IMR-90 (cell line): ENCODE measurements around the gene LRIT1. TPM values are rescaled to one million over a fixed set of nuclear protein-coding genes. Genes with fewer than 3 reads are reported as not detected.

ENCODE experiments used
- ATAC-seq: fragments of 200-7000 bp; cut with Tn5 transposase; 2 replicates; pipeline ENCODE4 v1.9.1; 2020; ENCODE audit warnings: low read depth, mild to moderate bottlenecking, moderate library complexity
- BruUV-seq: library from RNA; stranded (reverse); fragments of 400-500 nt; replicated peaks from 2 replicates; lab custom pipeline; 2021; lab: Mats Ljungman, UMichigan
- CTCF ChIA-PET: fragments of 300-600 bp; formaldehyde crosslinking; extraction: SDS; loops from one replicate; lab custom pipeline; 2021; ENCODE audit warnings: antibody characterized with exemption; lab: Yijun Ruan, JAX
- POLR2A ChIA-PET: fragments of 300-600 bp; sonication (Branson Sonifier 250); formaldehyde crosslinking; loops from one replicate; lab custom pipeline; 2022; ENCODE audit warnings: antibody characterized with exemption; ENCODE audit not compliant: unreplicated experiment; lab: Charles Lee
- DNase-seq: peaks from one replicate; pipeline ENCODE4 v3.0.0; 2013
- H2AFZ ChIP-seq: replicated peaks from 2 replicates; pipeline ENCODE3; 2013; ENCODE audit warnings: low read length, mild to moderate bottlenecking; ENCODE audit not compliant: poor library complexity
- H2AK5ac ChIP-seq: 2 replicates; pipeline ENCODE4 v1.6.1; 2013; ENCODE audit warnings: low read depth, low read length, inconsistent platforms
- H2AK9ac ChIP-seq: replicated peaks from 2 replicates; pipeline ENCODE3; 2013; ENCODE audit warnings: mild to moderate bottlenecking, low read depth, low read length, moderate library complexity; ENCODE audit not compliant: poor library complexity
- H2BK120ac ChIP-seq: 2 replicates; pipeline ENCODE4 v1.6.1; 2013; ENCODE audit warnings: low read depth, low read length, inconsistent platforms
- H2BK15ac ChIP-seq: 3 replicates; pipeline ENCODE4 v1.6.1; 2013; ENCODE audit warnings: low read depth, low read length, inconsistent platforms
- H2BK20ac ChIP-seq: 2 replicates; pipeline ENCODE4 v1.6.1; 2013; ENCODE audit warnings: low read depth, mild to moderate bottlenecking, inconsistent platforms, low read length, moderate library complexity
- H2BK5ac ChIP-seq: 2 replicates; pipeline ENCODE4 v1.6.1; 2013; ENCODE audit warnings: mild to moderate bottlenecking, low read depth, low read length, inconsistent platforms; ENCODE audit not compliant: poor library complexity, severe bottlenecking
- H3K14ac ChIP-seq: replicated peaks from 2 replicates; pipeline ENCODE4 v1.6.1; 2013; ENCODE audit warnings: low read depth, low read length, inconsistent platforms
- H3K18ac ChIP-seq: 2 replicates; pipeline ENCODE4 v1.6.1; 2013; ENCODE audit warnings: low read depth, low read length, control low read depth
- H3K23ac ChIP-seq: 2 replicates; pipeline ENCODE4 v1.6.1; 2013; ENCODE audit warnings: low read depth, low read length, inconsistent platforms
- H3K27ac ChIP-seq: 2 replicates; pipeline ENCODE4 v1.5.1; 2013; ENCODE audit warnings: mild to moderate bottlenecking, control low read depth, low read length; ENCODE audit not compliant: insufficient read depth
- H3K27me3 ChIP-seq: 2 replicates; pipeline ENCODE4 v1.6.1; 2013; ENCODE audit warnings: low read length; ENCODE audit not compliant: control insufficient read depth, insufficient read depth
- H3K36me3 ChIP-seq: 2 replicates; pipeline ENCODE4 v1.6.1; 2013; ENCODE audit warnings: low read length, mixed read lengths; ENCODE audit not compliant: control insufficient read depth, insufficient read depth
- H3K4ac ChIP-seq: 2 replicates; pipeline ENCODE4 v1.6.1; 2013; ENCODE audit warnings: low read depth, low read length, inconsistent platforms
- H3K4me1 ChIP-seq: 2 replicates; pipeline ENCODE4 v1.6.1; 2013; ENCODE audit warnings: low read length, mixed read lengths; ENCODE audit not compliant: control insufficient read depth, insufficient read depth
- H3K4me2 ChIP-seq: 2 replicates; pipeline ENCODE4 v1.6.1; 2013; ENCODE audit warnings: low read depth, mild to moderate bottlenecking, control low read depth, low read length, moderate library complexity
- H3K4me3 ChIP-seq: 2 replicates; pipeline ENCODE4 v1.5.1; 2013; ENCODE audit warnings: low read depth, mild to moderate bottlenecking, control low read depth, low read length, moderate library complexity; ENCODE audit not compliant: insufficient read depth
- H3K56ac ChIP-seq: 2 replicates; pipeline ENCODE4 v1.6.1; 2013; ENCODE audit warnings: low read length, inconsistent platforms; ENCODE audit not compliant: insufficient read depth; ENCODE audit errors: extremely low read depth
- H3K79me1 ChIP-seq, 2 experiments: 2 replicates each; pipeline ENCODE4 v1.6.1; 2013; ENCODE audit warnings: low read length in 2 of 2, inconsistent platforms in 1 of 2, low read depth in 1 of 2
- H3K9ac ChIP-seq: 2 replicates; pipeline ENCODE4 v1.6.1; 2013; ENCODE audit warnings: low read depth, low read length, control low read depth
- H3K9me1 ChIP-seq: 2 replicates; pipeline ENCODE4 v1.6.1; 2013; ENCODE audit warnings: low read length, inconsistent platforms; ENCODE audit not compliant: insufficient read depth
- H3K9me3 ChIP-seq: 2 replicates; pipeline ENCODE4 v1.6.1; 2013; ENCODE audit warnings: low read length; ENCODE audit not compliant: control insufficient read depth, insufficient read depth
- H4K20me1 ChIP-seq: 2 replicates; pipeline ENCODE4 v1.6.1; 2013; ENCODE audit warnings: low read length, inconsistent platforms; ENCODE audit not compliant: insufficient read depth
- H4K5ac ChIP-seq: 2 replicates; pipeline ENCODE4 v1.6.1; 2013; ENCODE audit warnings: mild to moderate bottlenecking, low read depth, low read length, control low read depth
- H4K8ac ChIP-seq, 2 experiments: 2 replicates each; pipeline ENCODE4 v1.6.1; 2013; ENCODE audit warnings: low read depth in 2 of 2, low read length in 2 of 2, control low read depth in 1 of 2, inconsistent platforms in 1 of 2
- H4K91ac ChIP-seq: 2 replicates; pipeline ENCODE4 v1.6.1; 2013; ENCODE audit warnings: low read depth, low read length, inconsistent platforms; ENCODE audit not compliant: insufficient read depth
- BHLHE40 ChIP-seq: fragments of 150-350 bp; IDR thresholded peaks from 2 replicates; pipeline ENCODE4 v1.6.1; 2016; ENCODE audit warnings: mild to moderate bottlenecking, low read depth, low read length
- CEBPB ChIP-seq: IDR thresholded peaks from 2 replicates; pipeline ENCODE4 v1.6.1; 2012; ENCODE audit warnings: low read depth, low read length, improper control_type of control experiment
- CHD1 ChIP-seq: IDR thresholded peaks from 2 replicates; pipeline ENCODE4 v1.6.1; 2012; ENCODE audit warnings: low read depth, low read length, improper control_type of control experiment
- MAZ ChIP-seq: IDR thresholded peaks from 2 replicates; pipeline ENCODE4 v1.6.1; 2012; ENCODE audit warnings: low read depth, mild to moderate bottlenecking, low read length, improper control_type of control experiment, moderate library complexity, borderline replicate concordance
- MXI1 ChIP-seq: IDR thresholded peaks from 2 replicates; pipeline ENCODE4 v1.6.1; 2012; ENCODE audit warnings: low read depth, mild to moderate bottlenecking, low read length, moderate library complexity, borderline replicate concordance
- RAD21 ChIP-seq: IDR thresholded peaks from 2 replicates; pipeline ENCODE4 v1.6.1; 2012; ENCODE audit warnings: low read length, improper control_type of control experiment
- SMC3 ChIP-seq: fragments of 150-350 bp; IDR thresholded peaks from 2 replicates; pipeline ENCODE4 v1.6.1; 2016; ENCODE audit warnings: low read depth, mild to moderate bottlenecking, antibody characterized with exemption, low read length, moderate library complexity
- WGBS, 2 experiments: methylation state at CpG; one replicate each; pipeline versions ENCODE4 v1.1.5 to v1.1.7; 2013; ENCODE audit warnings: missing lambda C conversion rate in 2 of 2; ENCODE audit not compliant: insufficient read length in 1 of 2; ENCODE audit errors: extremely low coverage in 2 of 2; 5-methylcytosine and 5-hydroxymethylcytosine counted together
- dilution Hi-C: fragments of 300-500 bp; cut with HindIII; formaldehyde crosslinking; loops from one replicate; pipeline ENCODE4 v1.14.3; 2018; ENCODE audit warnings: low sequenced_read_pairs; ENCODE audit not compliant: unreplicated experiment
- in situ Hi-C: fragments of 300-500 bp; cut with MboI; formaldehyde crosslinking; loops from 3 replicates; pipeline ENCODE4 v1.14.3; 2019; ENCODE audit warnings: low sequenced_read_pairs, inconsistent platforms, mixed read lengths
- intact Hi-C: fragments of 100-400 bp; cut with micrococcal nuclease; formaldehyde crosslinking; loops from 2 replicates; pipeline ENCODE4 v1.10.0; 2022
- polyA plus RNA-seq, 3 experiments: library from polyadenylated mRNA; depleted of rRNA; stranded (reverse); fragments of >200 nt; gene quantifications; 2 replicates each; pipeline ENCODE4 v1.2.3, GENCODE V29; 2012; ENCODE audit warnings: low replicate concordance in 1 of 3
- total RNA-seq: library from RNA; depleted of rRNA; stranded (reverse); fragments of >200 nt; gene quantifications from 2 replicates; pipeline ENCODE4 v1.2.3, GENCODE V29; 2012

Gene LRIT1
- total and polyA plus RNA-seq, 2 of the 4 experiments (the other 2 are of a cell fraction): not detected

- WGBS, 2 experiments: 57% methylated on average over 1 of the region's 3 CpGs; no CpG with 5 or more reads in 1 of the 2 experiments
- H3K56ac ChIP-seq: no peak overlapping the region
- no TSS peak for BruUV-seq
- peaks cover 33% of the 10 kb centered on the region for H3K27me3 ChIP-seq
- H3K9me3 ChIP-seq: no peaks in the 10 kb centered on the region
- H3K4me1 ChIP-seq: peaks cover 2% of the 10 kb centered on the region; the same call in 1 of the 2 replicates
- no peak overlapping the region for H3K18ac ChIP-seq
- no peak overlapping the region for H2BK5ac ChIP-seq
- no peak for TF ChIP-seq MXI1
- no peak for TF ChIP-seq CEBPB
- TF ChIP-seq RAD21: no peak
- no peak for TF ChIP-seq MAZ
- TF ChIP-seq CHD1: no peak
- TF ChIP-seq BHLHE40: no peak
- TF ChIP-seq SMC3: no peak
- intact Hi-C loops (no loop called here), dilution Hi-C loops (no loop called here), in situ Hi-C loops (no loop called here)
- peak overlapping the region; percentile 50 for H2AK9ac ChIP-seq
- H3K79me1 ChIP-seq: no peaks in the 10 kb centered on the region
- peaks cover 8% of the 10 kb centered on the region for H3K9me1 ChIP-seq
- H3K4me2 ChIP-seq: no peak overlapping the region
- H4K5ac ChIP-seq: no peak overlapping the region
- ATAC-seq (no peak), DNase-seq (no peak)
- CTCF ChIA-PET: no interaction called here
- H3K27ac ChIP-seq: no peak overlapping the region
- no peak overlapping the region for H2AFZ ChIP-seq
- H3K23ac ChIP-seq: no peak overlapping the region
- no peak overlapping the region for H2BK120ac ChIP-seq
- no peaks in the 10 kb centered on the region for H4K20me1 ChIP-seq
- no peak overlapping the region for H3K4ac ChIP-seq
- POLR2A ChIA-PET: no interaction called here
- H2AK5ac ChIP-seq: no peak overlapping the region
- H3K14ac ChIP-seq: no peak overlapping the region
- H4K8ac ChIP-seq: no peak overlapping the region
- H4K91ac ChIP-seq: no peak overlapping the region
- H3K9ac ChIP-seq: no peak overlapping the region
- H3K36me3 ChIP-seq: no peaks in the 10 kb centered on the region
- H3K4me3 ChIP-seq: no peak overlapping the region
- no peak overlapping the region for H2BK20ac ChIP-seq
- H2BK15ac ChIP-seq: no peak overlapping the region
Measured at GRCh38 chr10:84190621-84191020, 50.7 kb downstream of the LRIT1 start.
